Measurements from ENCODE around the gene TRAPPC13. TPM values are rescaled to one million over a fixed set of nuclear protein-coding genes. Genes with fewer than 3 reads are reported as not detected.
"Not testable (repeated sequence)": the region's sequence is repeated elsewhere in the genome, so short reads cannot be mapped to it uniquely, and the experiment has no call there.

TRAPPC13 gene
- total RNA-seq, result 17.0 and 22.4 TPM in 2 replicates

- H3K27me3 Mint-ChIP-seq (ENCODE audit: low read depth), result no peaks in the 10 kb centered on the region
- peak; percentile 78 for DNase-seq (ENCODE audit: low spot score)
- no peaks in the 10 kb centered on the region for H3K9me3 Mint-ChIP-seq
- H3K27ac Mint-ChIP-seq, result peak within 1 kb of the TSS; percentile 99
- intact Hi-C loops (cut with micrococcal nuclease), result loop anchor here (1.0 to 10.0 kb wide), 7 partner anchors 62 to 1542 kb away; partner anchors contain the start of genes CENPK, CWC27, ERBIN and PPWD1
- H3K4me3 Mint-ChIP-seq (ENCODE audit: low read depth), result peak within 1 kb of the TSS; percentile 99
- H3K36me3 Mint-ChIP-seq (ENCODE audit: low read depth), result peaks cover 16% of the 10 kb centered on the region
- H3K4me1 Mint-ChIP-seq (ENCODE audit: low read depth), result peaks cover 25% of the 10 kb centered on the region
Measured at GRCh38 chr5:65624571-65625555, at the start of gene TRAPPC13, which contains the start of gene SHLD3. TSS of gene TRAPPC13 (plus strand) at chr5:65625027. CDS start at chr5:65625061, 34 bp downstream. TSS of gene SHLD3 (plus strand) at chr5:65625027. CDS start at chr5:65629588, 4,561 bp downstream.

GRCh38 chr5:65577141-65577540 lies 47.7 kb upstream of the TRAPPC13 start:
- no peak overlapping the region for H3K27ac Mint-ChIP-seq
- H3K27me3 Mint-ChIP-seq (ENCODE audit: low read depth), result no peaks in the 10 kb centered on the region
- DNase-seq (ENCODE audit: low spot score), result no peak
- H3K36me3 Mint-ChIP-seq (ENCODE audit: low read depth), result peaks cover 61% of the 10 kb centered on the region
- intact Hi-C loops (cut with micrococcal nuclease), result no loop called here
- H3K4me3 Mint-ChIP-seq (ENCODE audit: low read depth), result no peak overlapping the region
- peaks cover 16% of the 10 kb centered on the region for H3K4me1 Mint-ChIP-seq (ENCODE audit: low read depth)
- no peaks in the 10 kb centered on the region for H3K9me3 Mint-ChIP-seq

- no peak overlapping the region for H3K4me3 Mint-ChIP-seq (ENCODE audit: low read depth)
Measured at GRCh38 chr5:65588694-65589093, 36.1 kb upstream of the TRAPPC13 start.

GRCh38 chr5:65601761-65602160 lies 23.1 kb upstream of the TRAPPC13 start:
- H3K4me1 Mint-ChIP-seq (ENCODE audit: low read depth); H3K9me3 Mint-ChIP-seq; H3K27me3 Mint-ChIP-seq (ENCODE audit: low read depth); H3K27ac Mint-ChIP-seq; intact Hi-C loops (cut with micrococcal nuclease); H3K4me3 Mint-ChIP-seq (ENCODE audit: low read depth); DNase-seq (ENCODE audit: low spot score): not testable (repeated sequence)
- H3K36me3 Mint-ChIP-seq (ENCODE audit: low read depth), result peaks cover 68% of the 10 kb centered on the region

More at GRCh38 chr5:65588694-65589093, 36.1 kb upstream of the TRAPPC13 start:
- Mint-ChIP-seq H3K27ac (no peak overlapping the region), H3K4me1 (ENCODE audit: low read depth) (peaks cover under 1% of the 10 kb centered on the region), H3K36me3 (ENCODE audit: low read depth) (peaks cover 38% of the 10 kb centered on the region), H3K27me3 (ENCODE audit: low read depth) (no peaks in the 10 kb centered on the region), H3K9me3 (no peaks in the 10 kb centered on the region)
- intact Hi-C loops (cut with micrococcal nuclease), result no loop called here
- DNase-seq (ENCODE audit: low spot score), result no peak

GRCh38 chr5:65611524-65611923 lies 13.3 kb upstream of the TRAPPC13 start:
- Mint-ChIP-seq H3K4me3 (ENCODE audit: low read depth) (no peak overlapping the region), H3K27me3 (ENCODE audit: low read depth) (no peaks in the 10 kb centered on the region), H3K9me3 (no peaks in the 10 kb centered on the region), H3K36me3 (ENCODE audit: low read depth) (peaks cover 65% of the 10 kb centered on the region), H3K4me1 (ENCODE audit: low read depth) (no peaks in the 10 kb centered on the region), H3K27ac (no peak overlapping the region)
- no peak for DNase-seq (ENCODE audit: low spot score)
- intact Hi-C loops (cut with micrococcal nuclease), result no loop called here

- Mint-ChIP-seq H3K4me1 (ENCODE audit: low read depth) (no peaks in the 10 kb centered on the region), H3K4me3 (ENCODE audit: low read depth) (no peak overlapping the region), H3K27ac (no peak overlapping the region), H3K36me3 (ENCODE audit: low read depth) (peaks cover 60% of the 10 kb centered on the region), H3K9me3 (no peaks in the 10 kb centered on the region), H3K27me3 (ENCODE audit: low read depth) (no peaks in the 10 kb centered on the region)
- DNase-seq (ENCODE audit: low spot score), result no peak
- intact Hi-C loops (cut with micrococcal nuclease), result no loop called here
Measured at GRCh38 chr5:65612298-65612907, 12.4 kb upstream of the TRAPPC13 start.

- intact Hi-C loops (cut with micrococcal nuclease), result loop anchor here (5.0 to 10.0 kb wide), 2 partner anchors 585 to 1547 kb away; no protein-coding TSS in a partner anchor
- H3K4me3 Mint-ChIP-seq (ENCODE audit: low read depth), result no peak overlapping the region
- H3K27ac Mint-ChIP-seq, result no peak overlapping the region
- H3K27me3 Mint-ChIP-seq (ENCODE audit: low read depth), result no peaks in the 10 kb centered on the region
- DNase-seq (ENCODE audit: low spot score), result no peak
- no peaks in the 10 kb centered on the region for H3K9me3 Mint-ChIP-seq
- peaks cover 5% of the 10 kb centered on the region for H3K36me3 Mint-ChIP-seq (ENCODE audit: low read depth)
- peaks cover 12% of the 10 kb centered on the region for H3K4me1 Mint-ChIP-seq (ENCODE audit: low read depth)
Measured at GRCh38 chr5:65620021-65620420, 4.8 kb upstream of the TRAPPC13 start.

GRCh38 chr5:65621961-65622360 lies 2.9 kb upstream of the TRAPPC13 start:
- H3K27ac Mint-ChIP-seq; H3K27me3 Mint-ChIP-seq (ENCODE audit: low read depth); H3K4me3 Mint-ChIP-seq (ENCODE audit: low read depth); H3K36me3 Mint-ChIP-seq (ENCODE audit: low read depth); H3K9me3 Mint-ChIP-seq; DNase-seq (ENCODE audit: low spot score): not testable (repeated sequence)
- intact Hi-C loops (cut with micrococcal nuclease), result loop anchor here (5.0 to 10.0 kb wide), 2 partner anchors 587 to 1545 kb away; no protein-coding TSS in a partner anchor
- peaks cover 17% of the 10 kb centered on the region for H3K4me1 Mint-ChIP-seq (ENCODE audit: low read depth)

- DNase-seq (ENCODE audit: low spot score), result no peak
- Mint-ChIP-seq H3K27me3 (ENCODE audit: low read depth) (no peaks in the 10 kb centered on the region), H3K27ac (peak overlapping the region; percentile 90), H3K9me3 (no peaks in the 10 kb centered on the region), H3K4me3 (ENCODE audit: low read depth) (peak overlapping the region; percentile 99), H3K4me1 (ENCODE audit: low read depth) (peaks cover 24% of the 10 kb centered on the region), H3K36me3 (ENCODE audit: low read depth) (peaks cover 10% of the 10 kb centered on the region)
- intact Hi-C loops (cut with micrococcal nuclease), result loop anchor here (5.0 to 10.0 kb wide), 2 partner anchors 589 to 1544 kb away; no protein-coding TSS in a partner anchor
Measured at GRCh38 chr5:65623482-65623881, 1.3 kb upstream of the TRAPPC13 start.

- peaks cover 10% of the 10 kb centered on the region for H3K36me3 Mint-ChIP-seq (ENCODE audit: low read depth)
- peak within 1 kb of the TSS; percentile 99 for H3K4me3 Mint-ChIP-seq (ENCODE audit: low read depth)
- H3K27ac Mint-ChIP-seq, result peak within 1 kb of the TSS; percentile 99
- H3K4me1 Mint-ChIP-seq (ENCODE audit: low read depth), result peaks cover 23% of the 10 kb centered on the region
- no peaks in the 10 kb centered on the region for H3K9me3 Mint-ChIP-seq
- H3K27me3 Mint-ChIP-seq (ENCODE audit: low read depth), result no peaks in the 10 kb centered on the region
- intact Hi-C loops (cut with micrococcal nuclease), result loop anchor here (1.0 to 10.0 kb wide), 7 partner anchors 61 to 1543 kb away; partner anchors contain the start of genes CENPK, CWC27, ERBIN and PPWD1
- peak; percentile 91 for DNase-seq (ENCODE audit: low spot score)
Measured at GRCh38 chr5:65624025-65624570, 729 bp upstream of the TRAPPC13 start, which contains the start of gene TRIM23. TSS of gene TRIM23 (minus strand) at chr5:65624333. CDS start at chr5:65624274, 59 bp downstream.

GRCh38 chr5:65625743-65626142 lies 916 bp downstream of the TRAPPC13 start:
- intact Hi-C loops (cut with micrococcal nuclease), result loop anchor here (2.0 to 10.0 kb wide), 5 partner anchors 95 to 857 kb away; partner anchors contain the start of genes CWC27, ERBIN, SREK1 and SREK1IP1
- H3K4me1 Mint-ChIP-seq (ENCODE audit: low read depth), result peaks cover 24% of the 10 kb centered on the region
- H3K9me3 Mint-ChIP-seq, result no peaks in the 10 kb centered on the region
- peak overlapping the region; percentile 99 for H3K27ac Mint-ChIP-seq
- peaks cover 18% of the 10 kb centered on the region for H3K36me3 Mint-ChIP-seq (ENCODE audit: low read depth)
- H3K4me3 Mint-ChIP-seq (ENCODE audit: low read depth), result peak overlapping the region; percentile 99
- H3K27me3 Mint-ChIP-seq (ENCODE audit: low read depth), result no peaks in the 10 kb centered on the region
- no peak for DNase-seq (ENCODE audit: low spot score)

GRCh38 chr5:65630981-65631380 lies 6.2 kb downstream of the TRAPPC13 start:
- Mint-ChIP-seq H3K9me3 (no peaks in the 10 kb centered on the region), H3K4me3 (ENCODE audit: low read depth) (no peak overlapping the region), H3K4me1 (ENCODE audit: low read depth) (peaks cover 14% of the 10 kb centered on the region), H3K27ac (no peak overlapping the region), H3K27me3 (ENCODE audit: low read depth) (no peaks in the 10 kb centered on the region), H3K36me3 (ENCODE audit: low read depth) (peaks cover 22% of the 10 kb centered on the region)
- intact Hi-C loops (cut with micrococcal nuclease), result no loop called here
- DNase-seq (ENCODE audit: low spot score), result no peak

All from activated T-helper 2 cell treated with anti-CD3 and anti-CD28 coated beads, Interferon-gamma antibody, Interleukin-2, Interleukin-4, amounts not matched to agents 10 μg/mL and 5 μg/mL and 100 μg/mL, durations not matched to agents 14 hours and 24 hours and 36 hours (primary cell).